Fibroblast of lung (primary cell): ENCODE data around the gene IKZF3. TPM values are rescaled to one million over a fixed set of nuclear protein-coding genes. Genes with fewer than 3 reads are reported as not detected.

ENCODE experiments used
- DNase-seq, 2 donors: peaks; one replicate each; pipeline versions ENCODE4 v3.0.0 to v3.0.0-alpha.2; 2010; ENCODE audit warnings: low read depth in 2 of 2
- H2AFZ ChIP-seq: 2 replicates; pipeline ENCODE4 v1.5.1; 2012; ENCODE audit warnings: low read length, control low read depth, inconsistent platforms
- H3K27ac ChIP-seq: 2 replicates; pipeline ENCODE4 v1.5.1; 2011; ENCODE audit warnings: low read length, control low read depth; ENCODE audit not compliant: insufficient read depth
- H3K27me3 ChIP-seq: 2 replicates; pipeline ENCODE4 v1.5.1; 2011; ENCODE audit warnings: mild to moderate bottlenecking, low read length; ENCODE audit not compliant: control insufficient read depth, insufficient read depth
- H3K36me3 ChIP-seq: 2 replicates; pipeline ENCODE4 v1.5.1; 2011; ENCODE audit warnings: low read length; ENCODE audit not compliant: control insufficient read depth, insufficient read depth
- H3K4me1 ChIP-seq: 2 replicates; pipeline ENCODE4 v1.5.1; 2011; ENCODE audit warnings: low read length; ENCODE audit not compliant: control insufficient read depth, insufficient read depth; ENCODE audit errors: extremely low read depth
- H3K4me2 ChIP-seq: 2 replicates; pipeline ENCODE4 v1.5.1; 2011; ENCODE audit warnings: low read length, control low read depth; ENCODE audit not compliant: insufficient read depth; ENCODE audit errors: extremely low read depth
- H3K4me3 ChIP-seq, 4 experiments: fragments of 200-600 bp in 1 of 4; sonication (generic) in 1 of 4; replicated peaks in 1 of 4; 2 replicates each; pipeline ENCODE4 v1.5.1; 2011 to 2016; ENCODE audit warnings: low read length in 4 of 4, low read depth in 3 of 4, mild to moderate bottlenecking in 3 of 4, control low read depth in 2 of 4, inconsistent platforms in 1 of 4, mixed read lengths in 1 of 4; ENCODE audit not compliant: insufficient read depth in 1 of 4; ENCODE audit errors: control extremely low read depth in 1 of 4
- H3K79me2 ChIP-seq: 2 replicates; pipeline ENCODE4 v1.5.1; 2012; ENCODE audit warnings: mild to moderate bottlenecking, low read length, inconsistent platforms; ENCODE audit not compliant: control insufficient read depth, insufficient read depth
- H3K9ac ChIP-seq: 2 replicates; pipeline ENCODE4 v1.5.1; 2011; ENCODE audit warnings: mild to moderate bottlenecking, low read length, control low read depth; ENCODE audit not compliant: insufficient read depth
- H3K9me3 ChIP-seq: 2 replicates; pipeline ENCODE4 v1.5.1; 2012; ENCODE audit warnings: low read depth, low read length; ENCODE audit not compliant: control insufficient read depth, insufficient read depth
- H4K20me1 ChIP-seq: 2 replicates; pipeline ENCODE4 v1.5.1; 2011; ENCODE audit warnings: low read length; ENCODE audit not compliant: control insufficient read depth, insufficient read depth; ENCODE audit errors: extremely low read depth
- EZH2 ChIP-seq: IDR thresholded peaks from 2 replicates; pipeline ENCODE4 v1.5.1; 2012; ENCODE audit warnings: low read length, control low read depth, mild to moderate bottlenecking; ENCODE audit errors: missing control alignments
- polyA plus RNA-seq, 2 donors: library from polyadenylated mRNA; depleted of rRNA in 1 of 2; stranded (reverse) in 1 of 2; unstranded in 1 of 2; fragments of >200 nt; gene quantifications; 2 replicates each; pipeline ENCODE4 v1.2.1, GENCODE V29; 2011 to 2012; ENCODE audit warnings: missing spikeins in 1 of 2
- total RNA-seq: library from RNA; depleted of rRNA; stranded (reverse); fragments of >200 nt; gene quantifications from 2 replicates; pipeline ENCODE4 v1.2.1, GENCODE V29; 2014
- TF ChIP-seq, protein P1 (sequence below), 2 donors: IDR thresholded peaks in 1 of 2; conservative IDR thresholded peaks in 1 of 2; 1 replicate in 1 of 2; 2 replicates in 1 of 2; pipeline ENCODE4 v1.5.1; 2011 to 2012; ENCODE audit warnings: low read length in 2 of 2, control low read depth in 1 of 2, inconsistent platforms in 1 of 2, low read depth in 1 of 2, mild to moderate bottlenecking in 1 of 2

The IKZF3 gene
- total and polyA plus RNA-seq, 2 donors (not counting 1 experiment from before 2014, with no cell fraction given) = not detected

DNA sequence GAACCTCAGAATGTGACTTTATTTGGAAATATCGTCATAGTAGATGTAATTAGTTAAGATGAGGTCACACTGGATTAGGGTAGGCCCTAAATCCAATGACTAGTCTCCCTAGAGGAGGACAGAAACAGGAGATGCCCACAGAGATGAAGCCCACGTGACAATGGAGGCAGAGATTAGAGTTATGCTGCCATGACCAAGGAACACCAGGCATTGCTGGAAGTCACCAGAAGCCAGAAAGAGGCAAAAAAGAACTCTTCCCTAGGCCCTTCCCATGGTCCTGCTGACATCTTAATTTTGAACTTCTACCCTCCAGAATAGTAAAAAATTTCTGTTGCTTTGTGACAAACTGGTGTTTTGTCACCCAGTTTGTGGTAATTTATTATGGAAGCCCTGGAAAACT is 49.6 kb downstream of the IKZF3 start:
- Histone ChIP-seq H3K9ac (no peak overlapping the region), H3K4me1 (no peaks in the 10 kb centered on the region), H4K20me1 (no peaks in the 10 kb centered on the region), H3K27me3 (peaks cover 9% of the 10 kb centered on the region), H3K9me3 (no peaks in the 10 kb centered on the region), H3K4me2 (no peak overlapping the region), H3K79me2 (no peaks in the 10 kb centered on the region), H2AFZ (no peak overlapping the region), H3K36me3 (no peaks in the 10 kb centered on the region), H3K4me3 (no peak overlapping the region), H3K27ac (no peak overlapping the region)
- TF ChIP-seq, protein P1, sequence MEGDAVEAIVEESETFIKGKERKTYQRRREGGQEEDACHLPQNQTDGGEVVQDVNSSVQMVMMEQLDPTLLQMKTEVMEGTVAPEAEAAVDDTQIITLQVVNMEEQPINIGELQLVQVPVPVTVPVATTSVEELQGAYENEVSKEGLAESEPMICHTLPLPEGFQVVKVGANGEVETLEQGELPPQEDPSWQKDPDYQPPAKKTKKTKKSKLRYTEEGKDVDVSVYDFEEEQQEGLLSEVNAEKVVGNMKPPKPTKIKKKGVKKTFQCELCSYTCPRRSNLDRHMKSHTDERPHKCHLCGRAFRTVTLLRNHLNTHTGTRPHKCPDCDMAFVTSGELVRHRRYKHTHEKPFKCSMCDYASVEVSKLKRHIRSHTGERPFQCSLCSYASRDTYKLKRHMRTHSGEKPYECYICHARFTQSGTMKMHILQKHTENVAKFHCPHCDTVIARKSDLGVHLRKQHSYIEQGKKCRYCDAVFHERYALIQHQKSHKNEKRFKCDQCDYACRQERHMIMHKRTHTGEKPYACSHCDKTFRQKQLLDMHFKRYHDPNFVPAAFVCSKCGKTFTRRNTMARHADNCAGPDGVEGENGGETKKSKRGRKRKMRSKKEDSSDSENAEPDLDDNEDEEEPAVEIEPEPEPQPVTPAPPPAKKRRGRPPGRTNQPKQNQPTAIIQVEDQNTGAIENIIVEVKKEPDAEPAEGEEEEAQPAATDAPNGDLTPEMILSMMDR (conservative IDR thresholded peaks at IDR 0.05 in 1 of 2, IDR thresholded peaks at IDR 0.05 in 1 of 2; ENCODE audit: low read depth in 1 of 2, low read length in 2 of 2) = no peak
- no peak for TF ChIP-seq EZH2
- DNase-seq = no peak

DNA sequence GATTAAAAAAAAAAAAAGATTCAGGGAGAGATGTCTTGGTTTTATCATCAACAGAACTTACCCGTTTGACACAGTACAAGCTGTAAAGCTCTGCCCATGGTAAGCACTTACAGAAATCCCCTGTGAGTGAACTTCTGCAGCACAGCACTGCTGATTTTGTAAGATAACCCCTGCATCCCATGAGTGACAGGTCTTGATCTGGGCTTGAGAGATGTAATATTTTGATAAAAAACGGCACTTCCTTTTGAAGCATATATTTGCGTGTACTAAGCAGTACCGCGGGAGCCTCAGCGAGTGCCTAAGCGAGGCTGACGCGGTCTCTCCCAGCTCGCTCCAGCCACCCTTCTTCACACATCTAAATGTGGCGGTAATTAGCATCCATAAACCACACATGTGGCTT is 50.5 kb downstream of the IKZF3 start:
- H3K4me1 ChIP-seq = no peaks in the 10 kb centered on the region
- no peak overlapping the region for H3K4me3 ChIP-seq
- H3K36me3 ChIP-seq = no peaks in the 10 kb centered on the region
- no peak overlapping the region for H3K9ac ChIP-seq
- DNase-seq = no peak
- H3K27ac ChIP-seq = no peak overlapping the region
- H3K79me2 ChIP-seq = no peaks in the 10 kb centered on the region
- peaks cover 9% of the 10 kb centered on the region for H3K27me3 ChIP-seq
- no peak overlapping the region for H2AFZ ChIP-seq
- H3K9me3 ChIP-seq = no peaks in the 10 kb centered on the region
- TF ChIP-seq EZH2 = no peak
- TF ChIP-seq, protein P1 (conservative IDR thresholded peaks at IDR 0.05 in 1 of 2, IDR thresholded peaks at IDR 0.05 in 1 of 2; ENCODE audit: low read depth in 1 of 2, low read length in 2 of 2) = no peak
- no peaks in the 10 kb centered on the region for H4K20me1 ChIP-seq
- H3K4me2 ChIP-seq = no peak overlapping the region

DNA sequence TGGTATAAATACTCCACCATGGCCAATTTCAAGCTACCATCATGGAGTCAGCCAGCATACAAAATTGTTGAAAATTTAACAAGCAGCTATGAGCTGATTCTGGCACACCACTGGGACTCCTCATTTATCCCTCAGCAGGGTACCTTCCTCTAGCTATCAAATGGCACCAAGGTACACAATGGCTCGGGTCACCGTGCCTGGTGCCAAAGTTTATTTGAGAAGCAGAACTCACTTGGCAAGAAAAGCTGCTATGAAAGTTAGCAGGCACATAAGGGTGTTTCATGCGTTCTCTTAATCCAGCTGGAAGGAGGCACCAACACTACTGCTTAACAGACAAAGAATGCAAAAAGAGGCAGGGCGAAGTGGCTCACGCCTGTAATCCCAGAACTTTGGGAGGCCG is 51.6 kb downstream of the IKZF3 start:
- H3K36me3 ChIP-seq = no peaks in the 10 kb centered on the region
- H3K4me3 ChIP-seq = no peak overlapping the region
- H3K4me1 ChIP-seq = no peaks in the 10 kb centered on the region
- H3K9me3 ChIP-seq = no peaks in the 10 kb centered on the region
- DNase-seq = no peak
- H3K9ac ChIP-seq = no peak overlapping the region
- no peak overlapping the region for H3K27ac ChIP-seq
- no peaks in the 10 kb centered on the region for H3K79me2 ChIP-seq
- H4K20me1 ChIP-seq = no peaks in the 10 kb centered on the region
- no peak overlapping the region for H2AFZ ChIP-seq
- no peak overlapping the region for H3K4me2 ChIP-seq
- no peak for TF ChIP-seq EZH2
- TF ChIP-seq, protein P1 (conservative IDR thresholded peaks at IDR 0.05 in 1 of 2, IDR thresholded peaks at IDR 0.05 in 1 of 2; ENCODE audit: low read depth in 1 of 2, low read length in 2 of 2) = no peak
- H3K27me3 ChIP-seq = peaks cover 9% of the 10 kb centered on the region
